Amygdala (tissue), 56 donors: Measurements from ENCODE around the gene LIX1L.

ENCODE experiments used
- DNase-seq, 56 donors: peaks; one replicate each; lab custom pipeline; 2025; lab: John Stamatoyannopoulos, UW

Gene LIX1L

DNA sequence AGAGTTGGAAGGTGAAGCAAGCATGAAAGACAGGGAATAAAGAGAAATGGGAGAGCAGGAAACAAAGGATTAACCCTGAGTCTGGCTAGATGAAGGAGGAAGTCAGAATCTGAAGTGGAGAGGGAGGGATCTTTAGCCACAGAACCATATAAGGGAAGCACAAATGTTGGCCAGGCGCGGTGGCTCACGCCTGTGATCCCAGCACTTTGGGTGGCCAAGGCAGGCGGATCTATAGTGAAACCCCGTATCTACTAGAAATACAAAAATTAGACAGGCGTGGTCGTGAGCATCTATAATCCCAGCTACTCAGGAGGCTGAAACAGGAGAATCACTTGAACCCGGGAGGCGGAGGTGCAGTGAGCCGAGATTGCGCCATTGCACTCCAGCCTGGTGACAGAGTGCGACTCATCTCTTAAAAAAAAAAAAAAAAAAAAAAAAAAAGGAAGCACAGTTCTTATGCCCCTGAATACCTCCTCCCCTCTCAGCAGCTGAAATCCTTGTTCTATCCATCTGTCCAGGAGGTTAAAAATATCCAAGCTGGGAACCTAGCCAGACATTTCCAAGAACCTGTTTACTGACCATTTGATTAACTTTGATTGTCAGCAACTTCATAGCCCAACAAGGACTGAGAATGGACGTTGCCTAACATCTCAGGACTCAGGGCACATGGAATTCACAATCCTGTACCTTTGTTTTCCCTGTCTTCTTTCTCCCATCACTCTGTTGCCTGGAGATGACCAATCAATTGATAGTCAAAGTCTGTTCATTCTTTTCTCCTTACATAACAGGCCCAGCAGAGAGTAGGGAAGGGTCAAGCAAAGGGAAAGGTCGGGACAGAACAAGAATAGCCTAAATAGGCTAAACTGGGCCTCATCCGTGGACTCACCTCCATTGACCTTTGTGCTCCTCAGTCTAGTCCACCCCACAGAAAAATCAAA lies 28.0 kb upstream of the LIX1L start:
- DNase-seq, result peak in 2 of 56 donors; percentile 12 to 18

DNA sequence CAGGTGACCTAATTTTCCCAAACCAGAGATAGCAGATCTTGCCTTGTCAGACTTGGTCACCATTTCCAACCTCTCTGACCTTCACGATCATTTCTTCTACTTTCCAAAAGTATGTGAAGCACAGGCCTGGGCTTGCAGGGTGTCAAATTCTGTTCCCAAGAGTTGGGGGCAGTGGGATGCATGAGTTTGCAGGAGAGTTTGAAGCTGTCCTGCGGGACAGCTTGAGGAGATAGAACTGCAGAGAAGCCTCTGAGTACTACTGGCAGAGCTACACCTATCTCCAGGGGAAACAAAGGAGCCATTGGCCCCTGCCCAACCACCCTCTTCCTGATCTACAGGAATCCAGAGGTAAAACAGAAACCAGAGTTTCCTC lies 27.3 kb upstream of the LIX1L start:
- no peak for DNase-seq

DNA sequence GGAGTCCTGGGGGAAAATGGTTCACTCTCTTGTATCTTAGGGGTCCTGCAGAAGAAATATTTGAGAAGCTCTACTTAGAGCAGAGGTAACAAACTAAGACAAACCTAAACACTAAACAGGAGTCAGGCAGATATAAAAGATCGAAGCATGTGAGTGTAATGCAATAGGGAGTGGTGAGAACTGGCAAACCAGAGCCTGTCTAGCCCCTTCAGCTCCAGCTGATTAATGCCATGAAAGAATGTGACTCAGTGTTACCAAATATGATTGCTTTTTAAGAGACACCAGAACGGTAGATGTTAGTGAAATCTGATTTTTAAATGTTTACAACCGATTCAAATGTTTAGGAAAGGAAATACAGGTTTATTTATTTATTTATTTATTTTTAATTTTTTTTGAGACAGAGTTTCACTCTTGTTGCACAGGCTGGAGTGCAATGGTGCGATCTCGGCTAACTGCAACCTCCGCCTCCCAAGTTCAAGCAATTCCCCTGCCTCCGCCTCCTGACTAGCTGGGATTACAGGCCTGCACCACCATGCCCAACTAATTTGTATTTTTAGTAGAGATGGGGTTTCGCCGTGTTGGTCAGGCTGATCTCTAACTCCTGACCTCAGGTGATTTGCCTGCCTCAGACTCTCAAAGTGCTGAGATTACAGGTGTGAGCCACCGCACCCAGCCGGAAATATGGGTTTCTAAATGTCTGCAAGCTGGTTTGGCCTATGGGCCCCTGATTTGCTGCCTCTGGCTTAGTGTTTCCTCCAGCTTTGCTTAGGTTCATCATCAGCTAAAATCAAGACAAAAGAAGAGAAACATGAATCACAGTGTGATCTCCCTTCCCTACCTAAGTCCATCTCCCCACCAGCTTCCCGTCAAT lies 26.4 kb upstream of the LIX1L start:
- DNase-seq, result no peak

DNA sequence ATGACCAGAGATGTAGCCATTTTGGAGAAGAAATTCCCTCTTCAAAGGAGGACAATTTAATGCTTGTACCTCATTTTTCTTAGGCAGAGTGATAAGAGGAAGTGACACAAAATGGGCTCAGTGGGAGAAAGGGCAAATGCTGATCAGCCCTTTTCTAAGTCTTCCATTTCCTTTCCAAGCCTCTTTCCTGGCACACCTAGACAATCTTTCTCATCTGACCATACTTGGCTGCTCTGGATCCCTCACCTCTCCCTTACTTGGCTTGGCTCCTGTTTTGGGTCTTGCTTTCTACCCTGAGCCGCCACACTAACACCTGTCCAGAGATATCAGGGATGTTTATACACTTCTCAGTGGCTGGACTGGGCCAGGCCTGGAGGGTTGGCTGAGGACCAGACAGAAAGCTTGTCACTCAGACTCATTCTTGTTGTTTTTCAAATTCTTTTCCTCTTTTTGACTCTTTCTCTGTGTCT lies 25.4 kb upstream of the LIX1L start:
- no peak for DNase-seq

DNA sequence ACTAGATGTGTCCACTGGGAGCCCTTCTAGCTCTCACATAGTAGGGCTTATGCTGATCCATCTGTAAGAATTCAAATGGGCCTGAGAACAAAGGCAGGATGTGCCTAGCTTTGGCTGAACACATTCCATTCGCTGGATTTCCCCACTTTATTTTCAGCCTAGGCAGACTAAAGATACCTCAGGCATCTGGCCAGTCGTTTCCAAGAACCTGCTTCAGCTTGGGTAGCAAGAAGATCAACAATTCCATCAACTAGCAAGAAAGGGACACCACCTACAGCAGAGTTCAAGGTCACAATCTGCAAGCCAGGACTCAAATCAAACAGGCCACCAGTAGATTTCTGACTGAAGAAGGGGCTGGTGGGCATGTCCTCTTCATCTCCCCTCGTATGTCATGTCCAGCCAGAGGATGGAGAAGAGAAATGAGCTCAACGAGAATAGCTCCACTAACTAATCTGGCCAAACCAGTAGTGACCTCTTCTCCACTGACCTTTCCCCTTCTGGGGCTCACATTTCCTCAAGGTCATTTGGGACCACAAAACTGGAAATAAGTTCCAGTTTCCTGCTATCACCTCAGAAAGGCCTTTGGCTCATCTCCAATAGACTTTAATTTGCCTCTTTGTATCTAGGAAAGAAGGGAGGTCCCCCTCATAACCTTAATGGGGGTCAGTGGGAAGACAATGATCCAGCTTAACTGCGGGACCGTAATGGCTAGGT lies 24.4 kb upstream of the LIX1L start:
- no peak for DNase-seq

DNA sequence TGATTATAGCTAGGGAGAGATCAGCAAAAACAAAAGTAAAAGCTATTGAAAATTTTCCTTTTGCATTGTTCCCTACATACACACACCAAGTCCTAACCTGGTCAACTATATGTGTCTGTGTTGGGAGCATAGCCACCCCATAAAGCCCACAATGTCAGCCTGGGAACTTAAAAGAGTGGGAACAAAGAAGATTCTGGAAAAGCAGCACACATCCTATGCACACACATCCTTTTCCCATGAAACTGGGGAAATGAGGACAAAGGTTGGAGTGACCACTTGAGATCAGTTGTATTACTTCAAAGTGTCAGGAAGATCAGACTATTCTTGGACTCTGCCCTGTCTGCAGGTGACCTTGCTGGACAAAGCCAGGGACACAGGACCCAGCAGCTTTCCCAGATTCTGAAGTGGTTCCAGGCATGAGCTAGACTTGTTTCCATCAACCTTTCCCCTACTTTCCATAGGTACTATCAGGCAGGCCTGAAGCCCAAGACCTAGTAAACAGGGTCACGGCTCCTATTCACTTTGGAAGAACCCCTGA lies 22.7 kb upstream of the LIX1L start:
- no peak for DNase-seq

DNA sequence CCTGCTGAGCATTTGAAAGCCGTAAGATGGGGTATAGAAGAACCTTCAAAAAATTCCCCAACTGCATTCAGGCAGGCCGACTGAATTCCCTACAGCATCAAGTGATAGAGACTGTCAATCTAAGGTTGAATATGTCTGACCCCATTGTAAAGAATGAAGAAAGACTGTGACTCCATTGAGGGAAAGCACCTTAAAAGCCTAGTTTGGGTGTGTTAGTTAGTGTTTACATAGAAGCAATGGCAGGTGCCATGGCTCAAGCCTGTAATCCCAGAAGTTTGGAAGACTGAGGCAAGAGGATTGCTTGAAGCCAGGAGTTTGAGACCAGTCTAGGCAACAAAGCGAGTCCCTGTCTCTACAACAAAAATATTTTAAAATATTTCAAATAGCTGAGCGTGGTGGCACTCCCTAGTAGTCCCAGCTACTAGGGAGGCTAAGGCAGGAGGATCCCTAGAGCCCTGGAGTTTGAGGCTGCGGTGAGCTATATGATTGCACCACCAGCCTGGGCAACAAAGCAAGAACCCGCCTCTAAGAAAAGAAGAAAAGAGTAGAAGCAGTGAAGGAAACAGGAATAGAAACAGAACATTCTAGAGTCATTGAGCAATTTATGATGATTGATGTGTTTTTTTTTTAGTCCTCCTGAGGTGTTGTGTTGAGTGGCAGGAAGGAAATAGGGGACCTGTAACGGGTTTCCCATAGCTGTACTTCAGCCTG lies 22.1 kb upstream of the LIX1L start:
- no peak for DNase-seq

DNA sequence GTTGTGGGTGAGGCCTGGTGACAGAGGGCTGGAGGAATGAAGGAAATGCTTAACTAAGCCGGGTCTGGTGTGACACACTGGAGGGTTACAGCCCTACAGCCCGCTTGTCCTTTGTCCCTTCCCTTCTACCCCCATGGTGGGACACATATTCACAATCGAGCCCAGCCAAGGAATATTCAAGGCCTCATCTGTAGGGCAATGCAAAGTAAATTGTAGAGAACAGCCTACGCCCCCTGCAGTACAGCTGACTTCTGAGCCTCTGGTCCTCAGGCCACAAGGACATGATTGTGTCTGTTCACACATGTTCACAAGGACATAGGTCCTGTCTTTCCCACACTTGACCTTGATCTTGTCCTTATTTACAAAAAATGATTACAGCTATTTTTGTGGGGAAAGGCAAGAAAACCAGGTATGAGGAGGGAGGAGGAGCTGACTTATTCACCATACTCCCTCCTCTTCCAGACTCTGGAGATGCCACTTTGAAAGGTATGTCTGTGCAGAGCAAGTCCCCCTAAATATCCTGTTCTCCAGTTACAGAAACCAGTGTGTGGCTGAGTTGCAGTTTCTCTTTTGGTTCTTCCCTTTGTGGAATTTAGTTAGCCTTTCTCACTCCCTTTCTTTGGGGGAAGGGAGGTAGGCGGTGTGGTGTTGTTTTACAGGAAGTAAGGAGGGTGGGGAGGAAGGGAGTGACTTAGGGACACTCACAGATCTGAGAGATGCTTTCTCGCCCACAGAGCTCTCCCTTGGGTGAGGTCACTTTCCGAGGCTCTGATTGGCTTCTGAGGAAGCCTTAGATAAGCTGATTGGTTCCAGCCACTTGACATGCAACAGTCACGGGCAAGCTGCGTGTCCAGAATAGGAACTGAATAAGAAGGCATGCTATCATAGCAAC lies 21.3 kb upstream of the LIX1L start:
- DNase-seq, result peak; percentile 29 to 97 (median 86)

DNA sequence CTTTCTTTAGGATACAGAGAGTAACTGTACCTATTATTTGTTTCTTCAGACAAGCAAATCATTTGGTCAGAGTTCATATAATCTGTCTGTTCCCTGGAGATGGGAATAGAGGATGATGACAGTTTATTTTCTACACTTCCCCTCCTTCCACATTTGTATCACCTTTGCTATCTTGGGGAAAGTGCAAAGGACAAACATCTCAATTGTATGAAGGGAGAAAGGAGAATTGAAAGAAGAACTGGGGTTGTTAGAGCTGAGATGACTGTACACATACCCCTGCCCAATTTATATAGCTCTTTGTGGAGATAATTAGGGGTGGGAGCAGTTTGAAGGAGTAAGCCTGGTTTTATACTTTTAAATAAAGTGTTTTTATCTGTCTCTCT lies 20.6 kb upstream of the LIX1L start:
- no peak for DNase-seq

DNA sequence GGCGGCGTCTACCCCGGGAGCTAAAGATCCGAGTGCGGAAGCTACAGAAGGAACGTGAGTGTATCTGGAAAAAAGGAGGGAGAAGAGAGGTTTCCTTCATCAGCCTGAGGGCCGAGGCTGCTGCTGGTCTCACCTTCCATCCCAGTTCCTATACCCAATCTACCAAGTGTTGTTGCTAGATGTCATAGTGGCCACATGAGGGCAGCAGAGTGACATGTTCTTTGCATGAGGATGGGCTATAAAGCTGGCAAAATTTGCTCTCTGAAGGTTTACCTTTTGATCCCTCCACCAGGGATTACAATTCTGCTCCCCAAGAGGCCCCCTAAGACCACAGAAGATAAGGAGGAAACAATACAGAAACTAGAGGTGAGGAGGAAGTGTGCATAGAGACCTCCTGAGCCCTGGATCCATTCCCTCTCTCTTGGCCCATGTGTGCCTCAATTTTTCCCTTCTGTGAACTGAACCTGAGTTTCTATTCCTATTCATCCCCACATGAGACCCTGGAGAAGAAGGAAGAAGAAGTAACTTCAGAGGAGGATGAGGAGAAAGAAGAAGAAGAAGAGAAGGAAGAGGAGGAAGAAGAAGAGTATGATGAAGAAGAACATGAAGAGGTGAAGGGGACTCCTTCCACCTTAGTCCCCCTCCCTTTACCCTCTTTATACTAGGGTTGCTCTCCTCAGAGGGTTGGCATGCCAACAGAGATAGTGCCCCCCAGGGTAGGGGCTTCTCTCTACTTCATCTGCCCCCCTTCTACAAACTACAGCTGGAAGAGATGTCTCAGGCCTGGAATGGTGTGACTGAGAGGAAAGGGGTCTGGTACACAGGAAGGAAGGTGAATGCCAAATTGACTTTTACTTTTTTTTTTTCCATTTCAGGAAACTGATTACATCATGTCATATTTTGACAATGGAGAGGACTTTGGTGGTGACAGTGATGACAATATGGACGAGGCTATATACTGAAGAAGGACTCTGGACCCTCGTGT lies 20.0 kb upstream of the LIX1L start:
- peak in 47 of 56 donors; percentile 13 to 86 (median 50) for DNase-seq

DNA sequence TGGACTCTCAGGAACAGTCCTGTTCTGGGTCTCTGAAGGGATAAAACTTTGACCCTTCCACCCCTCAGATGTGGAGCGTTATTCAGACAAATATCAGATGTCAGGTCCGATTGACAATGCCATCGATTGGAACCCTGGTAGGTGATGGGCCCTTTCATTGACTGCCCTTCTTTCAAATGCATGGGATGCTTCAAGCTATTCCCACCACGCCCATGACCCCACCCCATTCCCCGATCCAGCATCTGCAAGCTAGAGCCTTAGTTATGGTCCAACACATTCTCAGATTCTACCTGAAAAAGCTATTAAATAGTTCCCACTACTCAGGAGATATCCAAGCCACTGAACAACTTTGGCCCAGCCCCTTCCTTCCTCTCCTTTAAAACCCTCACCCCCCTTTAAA lies 19.2 kb upstream of the LIX1L start:
- no peak for DNase-seq

DNA sequence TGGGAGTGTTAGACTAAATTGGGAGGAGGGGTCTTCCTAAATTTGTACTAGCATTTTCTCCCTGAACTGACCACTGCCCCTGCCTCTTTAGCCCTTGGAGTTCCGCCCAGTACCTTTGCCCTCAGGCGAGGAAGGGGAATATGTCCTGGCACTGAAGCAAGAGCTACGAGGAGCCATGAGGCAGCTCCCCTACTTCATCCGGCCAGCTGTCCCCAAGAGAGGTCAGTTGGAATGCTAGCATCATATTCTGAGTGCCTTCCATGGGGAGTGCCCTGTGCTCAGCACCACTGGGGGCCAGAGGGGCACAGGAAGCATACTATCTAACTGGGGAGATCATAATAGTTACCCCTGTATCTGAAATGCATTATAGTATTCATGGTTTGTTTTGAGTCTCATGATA lies 17.4 kb upstream of the LIX1L start:
- no peak for DNase-seq

DNA sequence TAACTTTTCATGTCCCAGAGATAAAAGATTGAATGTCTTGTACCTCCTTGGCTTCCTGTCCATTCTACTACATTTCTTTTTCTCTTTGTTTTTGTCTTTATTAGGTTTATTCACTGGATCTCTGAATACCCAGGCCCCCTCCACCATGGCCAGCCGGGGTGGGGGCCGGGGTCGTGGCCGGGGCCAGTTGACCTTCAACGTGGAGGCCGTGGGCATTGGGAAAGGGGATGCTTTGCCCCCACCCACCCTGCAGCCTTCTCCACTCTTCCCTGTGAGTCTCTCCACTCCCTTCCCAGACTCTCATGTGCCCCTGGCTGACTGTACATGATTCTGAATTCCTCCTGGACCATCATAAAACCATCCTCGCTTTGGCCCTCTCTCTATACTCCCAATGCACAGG lies 16.9 kb upstream of the LIX1L start:
- DNase-seq, result no peak

DNA sequence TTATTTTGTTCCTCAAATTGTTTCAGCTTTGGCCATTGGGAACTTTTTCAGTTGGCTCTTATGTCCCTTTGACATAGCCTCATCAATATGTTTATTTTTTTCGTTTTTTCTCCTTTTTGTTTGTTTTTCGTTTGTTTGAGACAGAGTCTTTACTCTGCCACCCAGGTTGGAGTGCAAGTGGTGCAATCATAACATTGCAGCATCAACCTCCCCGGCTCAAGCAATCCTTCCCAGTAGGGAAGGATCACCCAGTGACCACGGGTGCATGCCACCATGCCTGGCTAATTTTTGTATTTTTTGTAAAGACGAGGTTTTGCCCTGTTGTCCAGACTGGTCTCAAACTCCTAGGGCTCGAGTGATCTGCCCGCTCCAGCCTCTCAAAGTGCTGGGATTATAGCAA lies 14.8 kb upstream of the LIX1L start:
- DNase-seq, result no peak

DNA sequence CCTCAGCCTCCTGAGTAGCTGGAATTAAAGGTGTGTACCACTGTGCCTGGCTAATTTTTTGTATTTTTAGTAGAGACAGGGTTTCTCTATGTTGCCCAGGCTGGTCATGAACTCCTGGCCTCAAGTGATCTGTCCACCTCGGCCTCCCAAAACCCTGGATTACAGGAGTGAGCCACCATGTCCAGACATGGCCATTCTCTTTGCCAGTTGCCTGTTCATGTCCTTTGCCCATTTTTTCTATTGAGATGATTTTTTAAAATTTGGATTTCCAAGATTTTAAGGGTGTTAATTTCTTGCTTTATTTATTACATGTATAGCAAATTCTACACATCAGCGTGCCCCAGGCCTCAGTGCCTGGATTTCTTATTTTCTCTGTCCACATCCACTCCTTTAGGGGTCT lies 9.5 kb upstream of the LIX1L start:
- DNase-seq, result no peak

DNA sequence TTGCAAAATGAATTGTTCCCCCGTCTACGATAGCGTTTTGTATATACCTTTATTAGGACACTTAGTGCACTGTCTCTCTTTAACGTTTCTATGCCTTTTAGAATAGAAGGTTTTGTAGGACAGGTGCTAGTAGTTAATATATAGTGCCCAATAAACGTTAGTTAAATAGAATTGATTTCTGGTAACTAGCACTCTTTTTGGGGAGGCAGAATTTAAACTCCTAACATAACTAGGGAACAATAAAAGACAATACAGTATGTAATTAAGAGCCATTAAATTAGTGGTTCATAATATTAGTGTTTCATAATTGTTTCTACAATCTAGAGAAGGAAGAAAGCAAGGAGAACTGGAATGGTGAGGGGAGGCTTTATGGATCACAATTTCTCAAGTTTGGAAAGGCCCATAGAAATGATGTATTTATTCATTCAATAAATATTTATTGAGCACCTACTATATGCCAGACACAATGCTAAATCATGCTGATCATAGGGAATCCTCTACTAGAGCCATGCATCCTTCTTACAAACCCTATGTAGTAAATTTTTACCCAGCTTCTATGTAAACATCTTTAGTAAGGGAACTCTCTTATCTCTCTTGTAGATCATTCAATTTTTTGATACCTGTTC lies 7.4 kb upstream of the LIX1L start:
- no peak for DNase-seq
